ENCODE data around the gene EMSY.

The EMSY gene

DNA sequence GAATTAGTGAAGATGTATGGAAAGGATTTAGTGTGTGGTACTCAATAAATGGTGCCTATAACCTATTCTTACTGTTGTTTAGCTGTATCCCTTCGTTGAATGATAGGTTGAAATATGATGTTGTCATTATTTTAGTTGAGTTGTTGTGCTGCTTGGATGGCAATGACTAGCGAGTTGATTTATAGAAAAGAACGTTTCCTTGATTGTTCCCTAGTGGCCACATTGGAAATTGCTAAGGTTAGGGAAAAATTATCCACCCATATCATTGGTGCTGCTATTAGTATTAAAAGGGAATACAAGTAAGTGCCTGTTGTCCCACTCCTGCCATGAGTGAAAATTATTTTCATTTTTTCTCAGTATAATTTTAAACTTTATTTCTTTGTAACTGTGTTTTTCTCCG, 14.5 kb downstream of the EMSY start:
- DNase-seq = no peak

- no peak for DNase-seq
Measured at GRCh38 chr11:76459846-76460245, 15.0 kb downstream of the EMSY start.

- DNase-seq = no peak
Measured at GRCh38 chr11:76462317-76462716, 17.5 kb downstream of the EMSY start.

GRCh38 chr11:76465701-76466100, 20.9 kb downstream of the EMSY start:
- DNase-seq = no peak

GRCh38 chr11:76466666-76467065, 21.8 kb downstream of the EMSY start:
- DNase-seq = no peak

DNA sequence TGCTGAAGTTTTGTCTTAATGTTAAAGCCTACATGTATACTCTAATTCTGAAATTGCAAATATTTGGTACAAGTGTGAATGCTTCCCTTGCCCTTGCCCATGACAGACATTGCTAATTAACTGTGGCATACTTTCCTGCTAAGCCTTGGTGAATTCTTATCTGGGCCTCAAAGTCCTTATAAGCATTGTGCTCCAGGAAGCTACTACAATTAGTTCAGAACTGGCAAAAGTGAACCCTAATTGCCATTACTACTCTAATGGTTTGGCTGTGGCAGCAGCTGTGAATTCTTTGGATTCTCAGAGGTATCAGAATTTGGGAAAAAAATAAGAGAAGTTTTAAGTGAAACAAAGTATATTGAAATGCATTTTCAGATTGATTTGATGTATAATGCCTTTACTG, 24.3 kb downstream of the EMSY start:
- no peak for DNase-seq

GRCh38 chr11:76471382-76471781, 26.6 kb downstream of the EMSY start:
- no peak for DNase-seq

- no peak for DNase-seq
Measured at GRCh38 chr11:76480241-76480640, 35.4 kb downstream of the EMSY start.

DNA sequence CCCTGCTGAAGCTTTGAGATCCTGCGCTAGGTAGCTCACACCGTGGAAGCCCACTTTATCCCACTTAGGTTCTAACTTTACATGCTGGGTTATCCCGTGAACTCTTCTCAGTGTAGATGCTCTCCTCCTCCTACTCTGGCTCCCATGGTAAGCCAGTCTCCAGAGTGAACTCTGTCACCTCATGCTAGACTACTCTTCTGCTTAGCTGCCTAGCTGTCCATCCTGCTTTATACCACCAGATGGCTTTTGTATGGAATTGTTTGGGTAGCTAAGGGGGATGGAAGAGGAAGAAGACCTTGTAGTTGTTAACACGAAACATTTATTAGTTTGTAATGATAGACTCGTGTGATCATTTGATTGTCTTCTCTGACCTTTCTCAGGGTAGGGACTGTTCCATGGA, 46.8 kb downstream of the EMSY start:
- DNase-seq = no peak

GRCh38 chr11:76493040-76493439, 48.2 kb downstream of the EMSY start:
- no peak for DNase-seq

- DNase-seq = no peak
Measured at GRCh38 chr11:76493626-76494539, 49.1 kb downstream of the EMSY start.

DNA sequence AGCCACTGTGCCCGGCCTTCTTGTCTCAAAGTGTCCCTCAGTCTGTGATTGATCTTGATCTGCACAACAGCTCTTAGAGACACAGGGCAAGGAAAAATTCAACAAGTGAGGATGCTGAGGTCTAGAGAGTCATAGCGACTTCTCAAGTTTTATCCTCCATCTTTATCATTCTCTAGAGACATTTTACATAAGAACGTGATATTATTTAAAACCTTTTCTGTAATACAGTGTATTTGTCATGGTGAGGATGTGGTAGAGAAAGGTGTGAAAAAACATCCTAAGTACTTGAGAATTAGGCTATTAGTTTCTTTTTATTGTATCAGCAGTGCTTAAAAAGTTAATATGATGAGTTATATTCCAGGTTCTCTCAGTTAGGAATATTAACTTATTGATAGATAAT, 50.2 kb downstream of the EMSY start:
- DNase-seq = no peak

- no peak for DNase-seq
Measured at GRCh38 chr11:76496174-76496573, 51.4 kb downstream of the EMSY start.

- no peak for DNase-seq
Measured at GRCh38 chr11:76501526-76502202, 56.8 kb downstream of the EMSY start.

DNA sequence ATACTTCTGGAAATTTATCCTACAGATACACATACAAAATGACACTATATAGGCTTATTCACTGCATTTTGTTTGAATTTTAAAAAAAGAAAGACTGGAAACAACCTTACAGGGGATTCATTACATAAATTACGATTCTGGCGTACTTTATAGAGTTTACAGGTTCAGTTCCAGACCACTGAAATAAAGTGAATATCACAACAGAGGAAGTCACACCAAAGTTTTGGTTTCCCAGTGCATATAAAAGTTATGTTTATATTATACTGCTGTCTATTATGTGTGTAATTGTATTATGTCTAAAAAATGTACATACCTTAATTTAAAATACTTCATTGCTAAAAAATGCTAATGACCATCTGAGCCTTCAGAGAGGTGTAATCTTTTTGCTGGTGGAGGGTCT, 62.0 kb downstream of the EMSY start:
- no peak for DNase-seq

- DNase-seq = no peak
Measured at GRCh38 chr11:76510060-76511047, 65.5 kb downstream of the EMSY start.

GRCh38 chr11:76512851-76513653, 68.2 kb downstream of the EMSY start:
- peak; percentile 17 for DNase-seq

DNA sequence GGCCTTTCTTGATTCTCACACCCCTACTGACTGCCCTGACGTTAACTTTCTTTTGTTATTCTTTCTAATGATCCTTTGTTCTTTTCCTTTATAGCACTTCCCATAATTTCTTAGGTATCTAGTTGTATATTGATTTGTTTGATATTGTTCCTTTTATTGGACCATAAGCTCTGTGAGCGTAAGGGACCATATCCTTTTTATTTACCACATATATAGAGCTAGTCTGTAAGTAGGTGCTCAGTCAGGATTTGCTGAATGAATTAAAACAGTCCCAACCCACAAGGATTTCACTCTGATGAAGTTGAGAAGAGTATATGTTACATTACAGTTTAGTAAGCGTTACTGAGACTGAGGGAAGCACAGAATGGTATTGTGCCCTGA, 68.8 kb downstream of the EMSY start:
- no peak for DNase-seq

DNA sequence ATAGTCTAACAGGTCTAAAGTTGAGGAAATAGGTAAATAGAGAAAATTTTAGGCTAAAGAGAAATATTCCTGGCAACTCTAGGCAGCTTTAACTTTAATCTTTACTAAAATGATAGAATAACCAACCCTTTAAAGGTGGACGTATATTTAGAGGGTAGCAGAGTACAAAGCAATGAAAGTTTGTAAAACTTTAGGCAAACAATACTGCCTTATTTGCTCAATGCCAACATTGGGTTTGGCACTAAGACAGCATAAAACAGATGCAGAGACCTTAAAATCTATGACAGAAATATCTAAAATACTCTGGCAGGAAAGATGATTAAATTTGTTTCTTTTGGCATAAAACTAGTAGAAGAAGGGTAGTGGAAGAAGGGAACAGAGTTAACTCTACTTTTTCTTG, 70.7 kb downstream of the EMSY start:
- no peak for DNase-seq

DNA sequence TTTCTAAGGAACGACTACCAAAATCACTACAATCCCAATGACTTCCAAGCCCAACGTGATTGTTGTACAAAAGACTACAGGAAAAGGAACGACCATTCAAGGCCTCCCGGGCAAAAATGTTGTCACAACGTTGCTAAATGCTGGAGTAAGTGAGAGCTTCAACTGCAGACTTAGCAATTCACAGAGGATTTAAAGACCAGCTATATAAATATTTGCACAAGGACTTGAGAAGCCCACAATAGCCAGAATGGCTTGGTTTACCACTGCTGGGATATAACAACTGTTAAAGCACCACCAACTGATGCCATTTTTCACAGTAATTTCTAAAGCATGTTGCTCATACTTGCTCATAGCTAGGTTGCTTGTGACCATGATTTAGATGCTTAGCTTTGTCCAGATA, 78.3 kb downstream of the EMSY start:
- no peak for DNase-seq

- no peak for DNase-seq
Measured at GRCh38 chr11:76523786-76524436, 79.1 kb downstream of the EMSY start.

DNA sequence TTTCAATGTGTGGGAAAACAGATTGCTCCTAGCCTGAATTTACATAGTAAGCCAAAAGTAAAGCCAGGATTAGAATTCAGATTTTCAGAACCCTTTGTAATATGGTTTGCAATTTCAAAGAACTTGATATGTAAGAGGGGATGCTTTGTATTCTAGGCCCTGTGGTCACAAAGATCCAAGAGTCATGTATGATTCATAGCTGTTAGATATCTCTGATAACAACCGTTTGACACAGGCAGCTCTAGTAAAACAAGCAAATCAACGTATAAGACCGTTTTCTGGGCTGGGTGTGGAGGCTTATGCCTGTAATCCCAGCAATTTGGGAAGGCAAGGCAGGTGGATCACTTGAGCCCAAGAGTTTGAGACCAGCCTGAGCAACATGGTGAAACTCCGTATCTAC, 79.6 kb downstream of the EMSY start:
- no peak for DNase-seq
